Measurements from ENCODE around the gene SORCS1.

DNA sequence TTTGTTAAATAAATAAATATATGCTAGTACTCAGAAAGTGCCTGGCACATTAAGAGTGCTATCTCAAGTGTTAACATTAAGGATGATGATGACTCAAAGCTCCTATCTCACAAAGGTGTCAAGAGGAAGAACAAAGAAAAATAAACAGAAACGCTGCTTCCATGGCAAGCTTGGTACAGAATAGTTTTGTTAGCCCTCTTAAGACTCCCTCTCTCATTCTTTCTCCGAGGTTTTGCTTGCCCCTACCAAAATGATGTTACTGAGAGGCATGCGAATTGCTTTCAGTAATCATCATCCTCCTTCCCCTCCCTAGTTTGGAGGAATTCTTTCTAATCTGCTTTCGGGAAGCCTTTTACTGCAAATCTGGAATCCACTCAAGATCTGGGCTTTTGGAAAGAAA, 96.7 kb downstream of the SORCS1 start:
- TF ChIP-seq, protein P1, sequence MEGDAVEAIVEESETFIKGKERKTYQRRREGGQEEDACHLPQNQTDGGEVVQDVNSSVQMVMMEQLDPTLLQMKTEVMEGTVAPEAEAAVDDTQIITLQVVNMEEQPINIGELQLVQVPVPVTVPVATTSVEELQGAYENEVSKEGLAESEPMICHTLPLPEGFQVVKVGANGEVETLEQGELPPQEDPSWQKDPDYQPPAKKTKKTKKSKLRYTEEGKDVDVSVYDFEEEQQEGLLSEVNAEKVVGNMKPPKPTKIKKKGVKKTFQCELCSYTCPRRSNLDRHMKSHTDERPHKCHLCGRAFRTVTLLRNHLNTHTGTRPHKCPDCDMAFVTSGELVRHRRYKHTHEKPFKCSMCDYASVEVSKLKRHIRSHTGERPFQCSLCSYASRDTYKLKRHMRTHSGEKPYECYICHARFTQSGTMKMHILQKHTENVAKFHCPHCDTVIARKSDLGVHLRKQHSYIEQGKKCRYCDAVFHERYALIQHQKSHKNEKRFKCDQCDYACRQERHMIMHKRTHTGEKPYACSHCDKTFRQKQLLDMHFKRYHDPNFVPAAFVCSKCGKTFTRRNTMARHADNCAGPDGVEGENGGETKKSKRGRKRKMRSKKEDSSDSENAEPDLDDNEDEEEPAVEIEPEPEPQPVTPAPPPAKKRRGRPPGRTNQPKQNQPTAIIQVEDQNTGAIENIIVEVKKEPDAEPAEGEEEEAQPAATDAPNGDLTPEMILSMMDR (IDR thresholded peaks at IDR 0.05) = no peak
- TF ChIP-seq POLR2A (IDR thresholded peaks at IDR 0.05) = no peak

All from thyroid gland (tissue), 4 donors.